ENCODE data around the gene FAM177A1.
"Not testable (repeated sequence)": the region's sequence is repeated elsewhere in the genome, so short reads cannot be mapped to it uniquely, and the experiment has no call there.

Gene FAM177A1

GRCh38 chr14:35046048-35046750 lies at the start of gene FAM177A1:
TSS of gene FAM177A1 (plus strand) at chr14:35046272. CDS start at chr14:35046464, 192 bp downstream.
- DNase-seq (ENCODE audit: low read depth): peak; percentile 97

GRCh38 chr14:34997762-34998161 lies 48.3 kb upstream of the FAM177A1 start:
- no peak for DNase-seq (ENCODE audit: low read depth)

- DNase-seq (ENCODE audit: low read depth): no peak
Measured at GRCh38 chr14:34999500-34999899, 46.6 kb upstream of the FAM177A1 start.

GRCh38 chr14:35001621-35002020 lies 44.5 kb upstream of the FAM177A1 start:
- DNase-seq (ENCODE audit: low read depth): no peak

- DNase-seq (ENCODE audit: low read depth): no peak
Measured at GRCh38 chr14:35004839-35005238, 41.2 kb upstream of the FAM177A1 start.

GRCh38 chr14:35016568-35016967 lies 29.5 kb upstream of the FAM177A1 start:
- no peak for DNase-seq (ENCODE audit: low read depth)

- no peak for DNase-seq (ENCODE audit: low read depth)
Measured at GRCh38 chr14:35020713-35021112, 25.4 kb upstream of the FAM177A1 start.

- no peak for DNase-seq (ENCODE audit: low read depth)
Measured at GRCh38 chr14:35028435-35028834, 17.6 kb upstream of the FAM177A1 start.

- DNase-seq (ENCODE audit: low read depth): no peak
Measured at GRCh38 chr14:35032562-35032961, 13.5 kb upstream of the FAM177A1 start.

- DNase-seq (ENCODE audit: low read depth): no peak
Measured at GRCh38 chr14:35034440-35034833, 11.6 kb upstream of the FAM177A1 start.

- not testable (repeated sequence) for DNase-seq (ENCODE audit: low read depth)
Measured at GRCh38 chr14:35034944-35035554, 11.0 kb upstream of the FAM177A1 start.

- not testable (repeated sequence) for DNase-seq (ENCODE audit: low read depth)
Measured at GRCh38 chr14:35038312-35038711, 7.8 kb upstream of the FAM177A1 start.

GRCh38 chr14:35042632-35043031 lies 3.4 kb upstream of the FAM177A1 start:
- DNase-seq (ENCODE audit: low read depth): no peak

- DNase-seq (ENCODE audit: low read depth): no peak
Measured at GRCh38 chr14:35043046-35043445, 3.0 kb upstream of the FAM177A1 start.

- DNase-seq (ENCODE audit: low read depth): no peak
Measured at GRCh38 chr14:35044939-35045797, 904 bp upstream of the FAM177A1 start.

- DNase-seq (ENCODE audit: low read depth): no peak
Measured at GRCh38 chr14:35045798-35046047, 349 bp upstream of the FAM177A1 start.

GRCh38 chr14:35046751-35047536 lies 872 bp downstream of the FAM177A1 start:
- DNase-seq (ENCODE audit: low read depth): peak; percentile 3

- no peak for DNase-seq (ENCODE audit: low read depth)
Measured at GRCh38 chr14:35047976-35048513, 2.0 kb downstream of the FAM177A1 start.

GRCh38 chr14:35050652-35051051 lies 4.6 kb downstream of the FAM177A1 start:
- no peak for DNase-seq (ENCODE audit: low read depth)

GRCh38 chr14:35051796-35052195 lies 5.7 kb downstream of the FAM177A1 start:
- no peak for DNase-seq (ENCODE audit: low read depth)

- no peak for DNase-seq (ENCODE audit: low read depth)
Measured at GRCh38 chr14:35052637-35053036, 6.6 kb downstream of the FAM177A1 start.
